ENCODE data around the gene DOCK8. TPM values are rescaled to one million over a fixed set of nuclear protein-coding genes. Genes with fewer than 3 reads are reported as not detected.

The DOCK8 gene
- total and polyA plus RNA-seq, 2 of the 13 experiments (the other 11 are each of a cell fraction or from before 2014, with no cell fraction given): 0.28 to 0.38 TPM

DNA sequence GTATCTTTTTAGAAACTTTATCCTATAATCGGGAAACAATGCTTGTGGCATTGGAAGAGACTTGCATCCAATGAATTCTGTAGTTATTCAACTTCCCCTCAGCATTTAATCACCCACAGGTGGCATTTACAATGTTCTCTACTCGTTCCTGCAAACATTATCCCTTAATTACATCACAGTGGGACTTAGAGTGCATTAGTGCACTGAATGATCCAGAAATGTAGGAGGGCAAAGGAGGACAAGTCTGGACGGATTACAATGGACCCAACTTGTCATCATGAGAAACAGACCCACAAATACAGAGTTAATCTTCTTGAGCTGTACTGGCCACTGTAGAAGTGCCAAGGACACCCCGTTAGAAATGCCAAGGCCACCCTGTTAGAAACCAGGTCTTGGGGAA, 129.1 kb downstream of the DOCK8 start (continued):
- TF ChIP-seq, protein P1, sequence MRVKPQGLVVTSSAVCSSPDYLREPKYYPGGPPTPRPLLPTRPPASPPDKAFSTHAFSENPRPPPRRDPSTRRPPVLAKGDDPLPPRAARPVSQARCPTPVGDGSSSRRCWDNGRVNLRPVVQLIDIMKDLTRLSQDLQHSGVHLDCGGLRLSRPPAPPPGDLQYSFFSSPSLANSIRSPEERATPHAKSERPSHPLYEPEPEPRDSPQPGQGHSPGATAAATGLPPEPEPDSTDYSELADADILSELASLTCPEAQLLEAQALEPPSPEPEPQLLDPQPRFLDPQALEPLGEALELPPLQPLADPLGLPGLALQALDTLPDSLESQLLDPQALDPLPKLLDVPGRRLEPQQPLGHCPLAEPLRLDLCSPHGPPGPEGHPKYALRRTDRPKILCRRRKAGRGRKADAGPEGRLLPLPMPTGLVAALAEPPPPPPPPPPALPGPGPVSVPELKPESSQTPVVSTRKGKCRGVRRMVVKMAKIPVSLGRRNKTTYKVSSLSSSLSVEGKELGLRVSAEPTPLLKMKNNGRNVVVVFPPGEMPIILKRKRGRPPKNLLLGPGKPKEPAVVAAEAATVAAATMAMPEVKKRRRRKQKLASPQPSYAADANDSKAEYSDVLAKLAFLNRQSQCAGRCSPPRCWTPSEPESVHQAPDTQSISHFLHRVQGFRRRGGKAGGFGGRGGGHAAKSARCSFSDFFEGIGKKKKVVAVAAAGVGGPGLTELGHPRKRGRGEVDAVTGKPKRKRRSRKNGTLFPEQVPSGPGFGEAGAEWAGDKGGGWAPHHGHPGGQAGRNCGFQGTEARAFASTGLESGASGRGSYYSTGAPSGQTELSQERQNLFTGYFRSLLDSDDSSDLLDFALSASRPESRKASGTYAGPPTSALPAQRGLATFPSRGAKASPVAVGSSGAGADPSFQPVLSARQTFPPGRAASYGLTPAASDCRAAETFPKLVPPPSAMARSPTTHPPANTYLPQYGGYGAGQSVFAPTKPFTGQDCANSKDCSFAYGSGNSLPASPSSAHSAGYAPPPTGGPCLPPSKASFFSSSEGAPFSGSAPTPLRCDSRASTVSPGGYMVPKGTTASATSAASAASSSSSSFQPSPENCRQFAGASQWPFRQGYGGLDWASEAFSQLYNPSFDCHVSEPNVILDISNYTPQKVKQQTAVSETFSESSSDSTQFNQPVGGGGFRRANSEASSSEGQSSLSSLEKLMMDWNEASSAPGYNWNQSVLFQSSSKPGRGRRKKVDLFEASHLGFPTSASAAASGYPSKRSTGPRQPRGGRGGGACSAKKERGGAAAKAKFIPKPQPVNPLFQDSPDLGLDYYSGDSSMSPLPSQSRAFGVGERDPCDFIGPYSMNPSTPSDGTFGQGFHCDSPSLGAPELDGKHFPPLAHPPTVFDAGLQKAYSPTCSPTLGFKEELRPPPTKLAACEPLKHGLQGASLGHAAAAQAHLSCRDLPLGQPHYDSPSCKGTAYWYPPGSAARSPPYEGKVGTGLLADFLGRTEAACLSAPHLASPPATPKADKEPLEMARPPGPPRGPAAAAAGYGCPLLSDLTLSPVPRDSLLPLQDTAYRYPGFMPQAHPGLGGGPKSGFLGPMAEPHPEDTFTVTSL (CRISPR knock-in tag; IDR thresholded peaks at IDR 0.05; ENCODE audit: borderline replicate concordance): no peak
- TF ChIP-seq KLF6 (CRISPR knock-in tag; IDR thresholded peaks at IDR 0.05): no peak
- no peak for TF ChIP-seq GPN1 (CRISPR knock-in tag; IDR thresholded peaks at IDR 0.05; ENCODE audit: borderline replicate concordance)
- TF ChIP-seq STAT5B (CRISPR knock-in tag; IDR thresholded peaks at IDR 0.05): no peak
- no peak for TF ChIP-seq ZNF607 (CRISPR knock-in tag; IDR thresholded peaks at IDR 0.05; ENCODE audit: borderline replicate concordance)
- no peak for TF ChIP-seq TBL1XR1 (IDR thresholded peaks at IDR 0.05; ENCODE audit: borderline replicate concordance, low read length, partially characterized antibody)
- TF ChIP-seq ATRX (CRISPR knock-in tag; IDR thresholded peaks at IDR 0.05; ENCODE audit: borderline replicate concordance): no peak
- TF ChIP-seq ZNF598 (CRISPR knock-in tag; IDR thresholded peaks at IDR 0.05; ENCODE audit: borderline replicate concordance): no peak
- no peak for TF ChIP-seq ZNF253 (CRISPR knock-in tag; IDR thresholded peaks at IDR 0.05; ENCODE audit: borderline replicate concordance)
